IPS-18a (cell line): ENCODE results near the gene PRKCG.

Source experiments
- H3K27ac ChIP-seq: one replicate; pipeline ENCODE4 v1.5.1; 2013; ENCODE audit warnings: low read length
- H3K27me3 ChIP-seq: one replicate; pipeline ENCODE4 v1.6.1; 2013; ENCODE audit warnings: mild to moderate bottlenecking, low read length; ENCODE audit not compliant: control insufficient read depth, insufficient read depth
- H3K36me3 ChIP-seq: one replicate; pipeline ENCODE4 v1.6.1; 2013; ENCODE audit warnings: low read depth, low read length; ENCODE audit not compliant: control insufficient read depth
- H3K4me1 ChIP-seq: one replicate; pipeline ENCODE4 v1.6.1; 2013; ENCODE audit warnings: low read depth, low read length; ENCODE audit not compliant: control insufficient read depth
- H3K4me3 ChIP-seq: one replicate; pipeline ENCODE4 v1.5.1; 2013; ENCODE audit warnings: low read length
- H3K9ac ChIP-seq: one replicate; pipeline ENCODE4 v1.6.1; 2013; ENCODE audit warnings: mild to moderate bottlenecking, low read length, moderate library complexity
- H3K9me3 ChIP-seq: one replicate; pipeline ENCODE4 v1.6.1; 2013; ENCODE audit warnings: low read depth, low read length; ENCODE audit not compliant: control insufficient read depth

PRKCG gene

DNA sequence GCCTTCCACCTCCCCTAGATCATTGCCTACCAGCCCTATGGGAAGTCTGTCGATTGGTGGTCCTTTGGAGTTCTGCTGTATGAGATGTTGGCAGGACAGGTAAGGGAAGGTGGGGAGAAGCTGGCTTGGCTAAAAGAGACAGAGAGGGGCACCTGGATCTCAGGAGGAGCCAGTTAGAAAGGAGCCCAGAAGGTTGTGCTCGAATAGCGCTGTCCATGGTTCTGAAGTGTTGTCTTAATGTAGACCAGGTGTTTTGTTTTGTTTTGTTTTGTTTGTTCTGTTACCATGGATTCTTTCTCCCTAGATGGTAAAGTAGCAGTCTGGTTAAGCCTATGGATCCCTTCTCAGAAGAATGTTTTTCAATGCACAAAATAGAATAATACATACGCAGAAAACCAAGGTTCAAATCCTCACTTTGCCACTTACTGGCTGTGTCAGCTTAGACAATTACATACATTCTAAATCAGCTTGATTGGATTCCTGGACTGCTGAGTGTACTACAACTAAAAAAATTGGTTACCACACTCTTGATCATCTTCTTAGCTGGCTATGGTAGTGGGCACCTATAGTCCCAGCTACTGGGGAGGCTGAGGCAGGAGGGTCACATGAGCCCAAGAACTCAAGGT is 21.2 kb downstream of the PRKCG start:
- Histone ChIP-seq H3K4me3 (no peak overlapping the region), H3K36me3 (no peaks in the 10 kb centered on the region), H3K9me3 (no peaks in the 10 kb centered on the region), H3K9ac (peak overlapping the region; percentile 37), H3K27ac (peak overlapping the region; percentile 51), H3K27me3 (peaks cover 33% of the 10 kb centered on the region), H3K4me1 (peaks cover 6% of the 10 kb centered on the region)

DNA sequence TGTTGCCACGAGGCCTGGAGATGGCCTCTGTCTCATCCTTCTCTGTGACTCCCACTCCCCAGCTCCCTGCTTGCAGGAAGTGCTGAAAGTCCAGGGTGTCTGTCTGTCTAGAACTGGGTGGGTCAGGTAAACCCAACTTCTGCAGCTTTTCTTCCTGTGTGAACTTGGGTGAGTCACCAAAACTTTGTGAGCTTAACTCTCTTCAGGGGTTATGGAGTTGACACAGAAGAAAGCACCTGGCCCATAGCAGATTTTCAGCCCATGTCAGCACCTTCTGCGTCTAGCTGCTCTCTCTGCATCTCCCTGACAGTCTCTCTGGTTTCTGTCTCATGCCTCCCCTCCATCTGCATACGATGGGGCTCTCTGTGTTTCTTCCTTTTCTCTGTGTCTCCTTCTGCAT is 22.9 kb downstream of the PRKCG start:
- Histone ChIP-seq H3K9ac (no peak overlapping the region), H3K27me3 (peaks cover 33% of the 10 kb centered on the region), H3K4me3 (no peak overlapping the region), H3K36me3 (no peaks in the 10 kb centered on the region), H3K4me1 (peaks cover 4% of the 10 kb centered on the region), H3K27ac (no peak overlapping the region), H3K9me3 (no peaks in the 10 kb centered on the region)

DNA sequence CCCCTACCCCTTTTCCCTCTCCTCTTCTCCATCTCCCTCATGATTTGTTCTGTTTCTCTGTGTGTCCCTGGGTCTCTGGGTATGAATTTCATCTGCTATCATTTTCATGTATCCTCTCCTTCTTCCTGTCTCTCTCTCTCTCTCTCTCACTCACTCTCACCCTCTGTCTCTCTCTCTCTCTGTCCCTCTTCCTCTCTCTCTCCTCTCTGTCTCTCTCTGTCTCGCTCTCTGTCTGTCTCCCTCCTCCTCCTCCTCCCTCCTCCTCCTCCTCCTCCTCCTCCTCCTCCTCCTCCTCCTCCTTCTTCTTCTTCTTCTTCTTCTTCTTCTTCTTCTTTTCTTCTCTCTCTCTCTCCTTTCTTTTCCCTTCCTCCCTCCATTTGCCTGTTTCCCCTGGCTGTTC is 23.8 kb downstream of the PRKCG start:
- H3K27me3 ChIP-seq, result peaks cover 38% of the 10 kb centered on the region

GRCh38 chr19:53906211-53907192 is 24.5 kb downstream of the PRKCG start:
- H3K27me3 ChIP-seq, result peaks cover 40% of the 10 kb centered on the region
- H3K4me3 ChIP-seq, result peak overlapping the region; percentile 62
- H3K27ac ChIP-seq, result no peak overlapping the region
- H3K9ac ChIP-seq, result no peak overlapping the region
- no peaks in the 10 kb centered on the region for H3K36me3 ChIP-seq
- H3K4me1 ChIP-seq, result peaks cover 8% of the 10 kb centered on the region
- H3K9me3 ChIP-seq, result no peaks in the 10 kb centered on the region

More for the DNA sequence above, 23.8 kb downstream of the PRKCG start:
- Histone ChIP-seq H3K36me3 (no peaks in the 10 kb centered on the region), H3K9ac (no peak overlapping the region), H3K4me3 (no peak overlapping the region), H3K27ac (no peak overlapping the region), H3K9me3 (no peaks in the 10 kb centered on the region), H3K4me1 (peaks cover 8% of the 10 kb centered on the region)

- Histone ChIP-seq H3K9ac (no peak overlapping the region), H3K9me3 (no peaks in the 10 kb centered on the region), H3K36me3 (no peaks in the 10 kb centered on the region), H3K4me1 (peaks cover 8% of the 10 kb centered on the region), H3K27ac (no peak overlapping the region), H3K4me3 (no peak overlapping the region), H3K27me3 (peaks cover 40% of the 10 kb centered on the region)
Measured at GRCh38 chr19:53907193-53907581, 25.2 kb downstream of the PRKCG start.

DNA sequence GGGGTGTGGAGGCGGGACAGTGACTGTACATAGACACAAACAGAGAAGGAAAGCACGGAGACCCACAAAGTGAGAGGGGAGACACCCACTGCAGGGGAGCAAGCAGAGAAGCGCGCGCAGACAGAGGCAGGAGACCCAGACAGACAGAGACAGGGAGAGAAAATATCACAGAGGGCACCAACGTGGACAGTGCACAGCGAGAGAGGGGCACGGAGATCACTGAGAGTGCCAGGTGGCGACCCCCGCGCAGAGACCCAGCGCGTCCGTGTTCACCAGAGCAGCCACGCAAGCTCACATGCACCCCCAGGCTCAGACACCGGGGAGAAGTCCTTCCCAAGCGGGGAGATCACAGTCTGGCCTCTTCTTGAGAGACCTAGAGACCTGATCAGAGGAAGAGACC is 25.7 kb downstream of the PRKCG start:
- no peaks in the 10 kb centered on the region for H3K9me3 ChIP-seq
- peaks cover 40% of the 10 kb centered on the region for H3K27me3 ChIP-seq
- H3K4me1 ChIP-seq, result peaks cover 8% of the 10 kb centered on the region
- no peak overlapping the region for H3K27ac ChIP-seq
- no peak overlapping the region for H3K9ac ChIP-seq
- H3K36me3 ChIP-seq, result no peaks in the 10 kb centered on the region
- peak overlapping the region; percentile 60 for H3K4me3 ChIP-seq

GRCh38 chr19:53908106-53908934 is 26.3 kb downstream of the PRKCG start:
- no peak overlapping the region for H3K27ac ChIP-seq
- H3K4me3 ChIP-seq, result peak overlapping the region; percentile 60
- H3K36me3 ChIP-seq, result no peaks in the 10 kb centered on the region
- H3K4me1 ChIP-seq, result peaks cover 8% of the 10 kb centered on the region
- no peak overlapping the region for H3K9ac ChIP-seq
- H3K9me3 ChIP-seq, result no peaks in the 10 kb centered on the region
- peaks cover 40% of the 10 kb centered on the region for H3K27me3 ChIP-seq

DNA sequence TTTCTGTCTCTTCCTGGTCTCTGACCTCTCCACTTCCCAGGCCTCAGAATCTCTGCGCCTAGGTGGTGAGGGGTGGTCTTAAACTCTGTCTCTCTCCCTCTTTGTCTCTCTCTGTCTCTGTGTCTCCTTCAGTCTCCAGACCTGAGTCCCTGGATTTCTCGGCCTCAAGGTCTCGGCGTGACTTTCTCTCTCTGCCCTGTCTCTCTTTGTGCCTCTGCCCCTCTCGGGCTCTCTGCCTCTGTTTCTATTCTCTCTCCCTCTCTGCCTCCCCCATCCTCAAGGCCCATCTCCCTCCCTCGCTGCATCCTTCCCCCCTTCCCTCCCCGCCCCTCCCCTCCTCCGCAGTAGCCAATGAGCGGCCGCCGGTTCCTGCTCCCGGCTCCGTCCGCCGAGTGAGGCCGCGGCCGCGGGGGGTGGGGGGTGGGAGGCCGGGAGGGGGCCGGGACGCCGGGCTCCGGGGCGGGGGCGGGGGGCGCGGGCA is 27.0 kb downstream of the PRKCG start, which contains the start of gene CACNG7:
TSS of gene CACNG7 (plus strand) at position 344 of the 481 bp plus-strand sequence. CDS start 3,554 bp downstream, outside the sequence.
- H3K4me3 ChIP-seq, result peak within 1 kb of the TSS; percentile 86
- peak within 1 kb of the TSS; percentile 72 for H3K9ac ChIP-seq
- peaks cover 8% of the 10 kb centered on the region for H3K4me1 ChIP-seq
- no peaks in the 10 kb centered on the region for H3K9me3 ChIP-seq
- no peaks in the 10 kb centered on the region for H3K36me3 ChIP-seq
- H3K27me3 ChIP-seq, result peaks cover 40% of the 10 kb centered on the region
- H3K27ac ChIP-seq, result no peak within 1 kb of the TSS

- H3K9ac ChIP-seq, result peak overlapping the region; percentile 72
- peaks cover 40% of the 10 kb centered on the region for H3K27me3 ChIP-seq
- H3K4me3 ChIP-seq, result peak overlapping the region; percentile 86
- no peak overlapping the region for H3K27ac ChIP-seq
- peaks cover 3% of the 10 kb centered on the region for H3K36me3 ChIP-seq
- no peaks in the 10 kb centered on the region for H3K9me3 ChIP-seq
- peaks cover 8% of the 10 kb centered on the region for H3K4me1 ChIP-seq
Measured at GRCh38 chr19:53909471-53910169, 27.6 kb downstream of the PRKCG start.

- H3K9me3 ChIP-seq, result no peaks in the 10 kb centered on the region
- H3K9ac ChIP-seq, result peak overlapping the region; percentile 72
- H3K27ac ChIP-seq, result no peak overlapping the region
- H3K4me3 ChIP-seq, result peak overlapping the region; percentile 86
- H3K36me3 ChIP-seq, result peaks cover 4% of the 10 kb centered on the region
- peaks cover 35% of the 10 kb centered on the region for H3K27me3 ChIP-seq
- peaks cover 6% of the 10 kb centered on the region for H3K4me1 ChIP-seq
Measured at GRCh38 chr19:53910170-53910518, 28.1 kb downstream of the PRKCG start.
